ENCODE measurements around the gene GPR37L1. TPM values are rescaled to one million over a fixed set of nuclear protein-coding genes. Genes with fewer than 3 reads are reported as not detected.

The GPR37L1 gene
- total and polyA plus RNA-seq, 2 of the 8 experiments (the other 6 are each of a cell fraction or from before 2014, with no cell fraction given): 0.13 to 0.23 TPM

GRCh38 chr1:202121006-202121405 is 1.7 kb upstream of the GPR37L1 start:
- no peaks in the 10 kb centered on the region for H3K27me3 ChIP-seq (replicated peaks in 1 of 4; ENCODE audit: control insufficient read depth in 3 of 4, extremely low read depth in 1 of 4, insufficient read depth in 3 of 4, low read length in 3 of 4)
- CTCF ChIA-PET (ENCODE audit: partially characterized antibody): interaction anchor here (1.1 to 29.2 kb wide), 13 partner anchors 12 to 226 kb away, joined by 3 to 1014 read pairs (median 8); partner anchors contain the start of genes ELF3 and RNPEP
- WGBS, 2 experiments (ENCODE audit: extremely low coverage in 1 of 2, insufficient coverage in 1 of 2, insufficient read length in 1 of 2, insufficient replicate concordance in 2 of 2, low coverage in 1 of 2, low lambda C conversion rate in 2 of 2, missing lambda C conversion rate in 1 of 2): 88% methylated on average over 7 of the region's 7 CpGs; no CpG with 5 or more reads in 1 of the 2 experiments

More at GRCh38 chr1:202121006-202121405, 1.7 kb upstream of the GPR37L1 start:
- FAIRE-seq (no peak), DNase-seq (ENCODE audit: low read depth in 1 of 2, low spot score in 2 of 2) (no peak)
- no peak overlapping the region for H2AK5ac ChIP-seq (ENCODE audit: low read depth, low read length)
- H3K27ac ChIP-seq (ENCODE audit: low read depth, low read length): no peak overlapping the region
- no peak overlapping the region for H3K23ac ChIP-seq (ENCODE audit: insufficient read length)
- no peaks in the 10 kb centered on the region for H3K36me3 ChIP-seq (ENCODE audit: control insufficient read depth in 2 of 4, insufficient read depth in 4 of 4, low read length in 3 of 4)
- H3K23me2 ChIP-seq (ENCODE audit: low read depth, low read length): no peaks in the 10 kb centered on the region
- no peak overlapping the region for H3K4ac ChIP-seq (replicated peaks; ENCODE audit: insufficient read length, low read depth, low read length)
- H4K8ac ChIP-seq (ENCODE audit: extremely low read depth, insufficient read depth, low read length): no peak overlapping the region; the same call in 1 of the 2 replicates
- no peak overlapping the region for H3K9ac ChIP-seq (replicated peaks in 1 of 4; ENCODE audit: extremely low read depth in 1 of 4, low read depth in 3 of 4, low read length in 3 of 4)
- no peak overlapping the region for H3K4me2 ChIP-seq (ENCODE audit: insufficient read depth in 1 of 2, low read depth in 2 of 2, low read length in 2 of 2)
- peaks cover 0 to 5% (median 4%) of the 10 kb centered on the region in 4 experiments; a peak in 5 of 7 replicates for H3K4me1 ChIP-seq (replicated peaks in 1 of 4; ENCODE audit: control insufficient read depth in 3 of 4, insufficient read depth in 4 of 4, low read length in 3 of 4)
- H3K14ac ChIP-seq (ENCODE audit: insufficient read length): no peak overlapping the region
- H2BK20ac ChIP-seq (ENCODE audit: low read length): 0 out of 2 replicates have a peak overlapping the region, but pooled peaks have one; percentile 4
- no peak overlapping the region for H2BK15ac ChIP-seq (ENCODE audit: low read length)
- no peak overlapping the region for H4K5ac ChIP-seq (ENCODE audit: insufficient read length, low read depth, low read length)
- no peak overlapping the region for H2BK120ac ChIP-seq (replicated peaks; ENCODE audit: low read depth, low read length)
- no peak overlapping the region for H3K4me3 ChIP-seq (ENCODE audit: extremely low read depth in 1 of 4, insufficient read depth in 2 of 4, low read depth in 3 of 4, low read length in 4 of 4)
- H3K9me3 ChIP-seq (ENCODE audit: insufficient read depth in 2 of 2, low read depth in 1 of 2, low read length in 1 of 2): no peaks in the 10 kb centered on the region
- H3K79me1 ChIP-seq (ENCODE audit: low read depth, low read length): no peaks in the 10 kb centered on the region
- H3K56ac ChIP-seq (replicated peaks; ENCODE audit: insufficient read length, low read depth, low read length): no peak overlapping the region
- POLR2A ChIA-PET (ENCODE audit: partially characterized antibody): interaction anchor here (0.7 to 7.2 kb wide), 3 partner anchors 20 to 113 kb away, joined by 3 to 98 read pairs (median 3); partner anchors contain the start of gene ELF3
- peak overlapping the region; percentile 10 for H4K91ac ChIP-seq (replicated peaks; ENCODE audit: insufficient read length, low read length)
- no peak overlapping the region for H2BK5ac ChIP-seq (ENCODE audit: low read depth, low read length)
- H2AFZ ChIP-seq (ENCODE audit: low read length): no peak overlapping the region
- H3K79me2 ChIP-seq (ENCODE audit: control insufficient read depth in 1 of 2, insufficient read depth in 2 of 2, low read length in 2 of 2): no peaks in the 10 kb centered on the region
- H2BK12ac ChIP-seq (ENCODE audit: low read depth, low read length): no peak overlapping the region; the same call in 1 of the 2 replicates
- H4K20me1 ChIP-seq (replicated peaks in 1 of 2; ENCODE audit: control insufficient read depth in 1 of 2, insufficient read depth in 2 of 2, low read length in 2 of 2): no peaks in the 10 kb centered on the region
- H3K18ac ChIP-seq (ENCODE audit: extremely low read depth, low read length): no peak overlapping the region
